Measurements from ENCODE around the gene NALCN.

- TF ChIP-seq CTCF (IDR thresholded peaks at IDR 0.05), result no peak
- TF ChIP-seq POLR2A (IDR thresholded peaks at IDR 0.05), result no peak
Observed at GRCh38 chr13:101416181-101417042, at the start of gene NALCN.

All from adrenal gland (tissue), 5 donors.